ENCODE results near the gene USH2A.
"Not testable (repeated sequence)": the region's sequence is repeated elsewhere in the genome, so short reads cannot be mapped to it uniquely, and the experiment has no call there.

Gene USH2A

GRCh38 chr1:216387782-216388181, 35.5 kb downstream of the USH2A start:
- H3K27ac ChIP-seq (ENCODE audit: low read depth, low read length), result no peak overlapping the region
- H3K27me3 ChIP-seq (ENCODE audit: control insufficient read depth, insufficient read depth, low read length), result no peaks in the 10 kb centered on the region
- no peak overlapping the region for H3K9ac ChIP-seq (ENCODE audit: low read length)
- H3K4me3 ChIP-seq (ENCODE audit: low read length), result no peak overlapping the region
- no peaks in the 10 kb centered on the region for H3K4me1 ChIP-seq (ENCODE audit: control insufficient read depth, insufficient read depth, low read length)
- no peaks in the 10 kb centered on the region for H3K36me3 ChIP-seq (ENCODE audit: control insufficient read depth, insufficient read depth, low read length)

- H3K4me3 ChIP-seq (ENCODE audit: low read length), result no peak overlapping the region
- H3K27me3 ChIP-seq (ENCODE audit: control insufficient read depth, insufficient read depth, low read length), result no peaks in the 10 kb centered on the region
- no peaks in the 10 kb centered on the region for H3K36me3 ChIP-seq (ENCODE audit: control insufficient read depth, insufficient read depth, low read length)
- H3K4me1 ChIP-seq (ENCODE audit: control insufficient read depth, insufficient read depth, low read length), result no peaks in the 10 kb centered on the region
- no peak overlapping the region for H3K9ac ChIP-seq (ENCODE audit: low read length)
- H3K27ac ChIP-seq (ENCODE audit: low read depth, low read length), result no peak overlapping the region
Observed at GRCh38 chr1:216379441-216379840, 43.8 kb downstream of the USH2A start.

- Histone ChIP-seq H3K9ac (ENCODE audit: low read length) (no peak overlapping the region), H3K4me3 (ENCODE audit: low read length) (no peak overlapping the region), H3K36me3 (ENCODE audit: control insufficient read depth, insufficient read depth, low read length) (no peaks in the 10 kb centered on the region), H3K4me1 (ENCODE audit: control insufficient read depth, insufficient read depth, low read length) (no peaks in the 10 kb centered on the region), H3K27ac (ENCODE audit: low read depth, low read length) (no peak overlapping the region), H3K27me3 (ENCODE audit: control insufficient read depth, insufficient read depth, low read length) (no peaks in the 10 kb centered on the region)
Observed at GRCh38 chr1:216368249-216368648, 55.0 kb downstream of the USH2A start.

GRCh38 chr1:216366979-216367378, 56.3 kb downstream of the USH2A start:
- no peak overlapping the region for H3K9ac ChIP-seq (ENCODE audit: low read length)
- H3K27ac ChIP-seq (ENCODE audit: low read depth, low read length), result no peak overlapping the region
- no peaks in the 10 kb centered on the region for H3K36me3 ChIP-seq (ENCODE audit: control insufficient read depth, insufficient read depth, low read length)
- H3K4me3 ChIP-seq (ENCODE audit: low read length), result no peak overlapping the region
- no peaks in the 10 kb centered on the region for H3K27me3 ChIP-seq (ENCODE audit: control insufficient read depth, insufficient read depth, low read length)
- H3K4me1 ChIP-seq (ENCODE audit: control insufficient read depth, insufficient read depth, low read length), result no peaks in the 10 kb centered on the region

- Histone ChIP-seq H3K4me1 (ENCODE audit: control insufficient read depth, insufficient read depth, low read length) (no peaks in the 10 kb centered on the region), H3K9ac (ENCODE audit: low read length) (no peak overlapping the region), H3K36me3 (ENCODE audit: control insufficient read depth, insufficient read depth, low read length) (no peaks in the 10 kb centered on the region), H3K27me3 (ENCODE audit: control insufficient read depth, insufficient read depth, low read length) (no peaks in the 10 kb centered on the region), H3K27ac (ENCODE audit: low read depth, low read length) (no peak overlapping the region), H3K4me3 (ENCODE audit: low read length) (no peak overlapping the region)
Observed at GRCh38 chr1:216356945-216357344, 66.3 kb downstream of the USH2A start.

GRCh38 chr1:216350186-216350585, 73.1 kb downstream of the USH2A start:
- H3K4me1 ChIP-seq (ENCODE audit: control insufficient read depth, insufficient read depth, low read length), result no peaks in the 10 kb centered on the region
- no peak overlapping the region for H3K9ac ChIP-seq (ENCODE audit: low read length)
- no peak overlapping the region for H3K27ac ChIP-seq (ENCODE audit: low read depth, low read length)
- H3K36me3 ChIP-seq (ENCODE audit: control insufficient read depth, insufficient read depth, low read length), result no peaks in the 10 kb centered on the region
- H3K4me3 ChIP-seq (ENCODE audit: low read length), result no peak overlapping the region
- no peaks in the 10 kb centered on the region for H3K27me3 ChIP-seq (ENCODE audit: control insufficient read depth, insufficient read depth, low read length)

- Histone ChIP-seq H3K9ac (ENCODE audit: low read length) (no peak overlapping the region), H3K27me3 (ENCODE audit: control insufficient read depth, insufficient read depth, low read length) (no peaks in the 10 kb centered on the region), H3K4me3 (ENCODE audit: low read length) (no peak overlapping the region), H3K4me1 (ENCODE audit: control insufficient read depth, insufficient read depth, low read length) (no peaks in the 10 kb centered on the region), H3K27ac (ENCODE audit: low read depth, low read length) (no peak overlapping the region), H3K36me3 (ENCODE audit: control insufficient read depth, insufficient read depth, low read length) (no peaks in the 10 kb centered on the region)
Observed at GRCh38 chr1:216346526-216346925, 76.7 kb downstream of the USH2A start.

GRCh38 chr1:216340542-216340941, 82.7 kb downstream of the USH2A start:
- not testable (repeated sequence) for H3K27me3 ChIP-seq (ENCODE audit: control insufficient read depth, insufficient read depth, low read length); H3K4me3 ChIP-seq (ENCODE audit: low read length); H3K36me3 ChIP-seq (ENCODE audit: control insufficient read depth, insufficient read depth, low read length); H3K4me1 ChIP-seq (ENCODE audit: control insufficient read depth, insufficient read depth, low read length); H3K27ac ChIP-seq (ENCODE audit: low read depth, low read length); H3K9ac ChIP-seq (ENCODE audit: low read length)

- Histone ChIP-seq H3K27ac (ENCODE audit: low read depth, low read length) (no peak overlapping the region), H3K4me3 (ENCODE audit: low read length) (no peak overlapping the region), H3K4me1 (ENCODE audit: control insufficient read depth, insufficient read depth, low read length) (no peaks in the 10 kb centered on the region), H3K36me3 (ENCODE audit: control insufficient read depth, insufficient read depth, low read length) (no peaks in the 10 kb centered on the region), H3K9ac (ENCODE audit: low read length) (no peak overlapping the region), H3K27me3 (ENCODE audit: control insufficient read depth, insufficient read depth, low read length) (no peaks in the 10 kb centered on the region)
Observed at GRCh38 chr1:216332462-216332861, 90.8 kb downstream of the USH2A start.

- H3K9ac ChIP-seq (ENCODE audit: low read length), result no peak overlapping the region
- H3K4me1 ChIP-seq (ENCODE audit: control insufficient read depth, insufficient read depth, low read length), result no peaks in the 10 kb centered on the region
- no peaks in the 10 kb centered on the region for H3K36me3 ChIP-seq (ENCODE audit: control insufficient read depth, insufficient read depth, low read length)
- no peaks in the 10 kb centered on the region for H3K27me3 ChIP-seq (ENCODE audit: control insufficient read depth, insufficient read depth, low read length)
- H3K27ac ChIP-seq (ENCODE audit: low read depth, low read length), result no peak overlapping the region
- no peak overlapping the region for H3K4me3 ChIP-seq (ENCODE audit: low read length)
Observed at GRCh38 chr1:216332003-216332402, 91.2 kb downstream of the USH2A start.

- Histone ChIP-seq H3K4me3 (ENCODE audit: low read length) (no peak overlapping the region), H3K27me3 (ENCODE audit: control insufficient read depth, insufficient read depth, low read length) (no peaks in the 10 kb centered on the region), H3K9ac (ENCODE audit: low read length) (no peak overlapping the region), H3K4me1 (ENCODE audit: control insufficient read depth, insufficient read depth, low read length) (no peaks in the 10 kb centered on the region), H3K27ac (ENCODE audit: low read depth, low read length) (no peak overlapping the region), H3K36me3 (ENCODE audit: control insufficient read depth, insufficient read depth, low read length) (no peaks in the 10 kb centered on the region)
Observed at GRCh38 chr1:216331211-216331610, 92.0 kb downstream of the USH2A start.

GRCh38 chr1:216330262-216330661, 93.0 kb downstream of the USH2A start:
- no peaks in the 10 kb centered on the region for H3K27me3 ChIP-seq (ENCODE audit: control insufficient read depth, insufficient read depth, low read length)
- H3K36me3 ChIP-seq (ENCODE audit: control insufficient read depth, insufficient read depth, low read length), result no peaks in the 10 kb centered on the region
- H3K27ac ChIP-seq (ENCODE audit: low read depth, low read length), result no peak overlapping the region
- H3K4me3 ChIP-seq (ENCODE audit: low read length), result no peak overlapping the region
- no peaks in the 10 kb centered on the region for H3K4me1 ChIP-seq (ENCODE audit: control insufficient read depth, insufficient read depth, low read length)
- no peak overlapping the region for H3K9ac ChIP-seq (ENCODE audit: low read length)

- Histone ChIP-seq H3K27me3 (ENCODE audit: control insufficient read depth, insufficient read depth, low read length) (no peaks in the 10 kb centered on the region), H3K36me3 (ENCODE audit: control insufficient read depth, insufficient read depth, low read length) (no peaks in the 10 kb centered on the region), H3K27ac (ENCODE audit: low read depth, low read length) (no peak overlapping the region), H3K4me1 (ENCODE audit: control insufficient read depth, insufficient read depth, low read length) (no peaks in the 10 kb centered on the region), H3K9ac (ENCODE audit: low read length) (no peak overlapping the region), H3K4me3 (ENCODE audit: low read length) (no peak overlapping the region)
Observed at GRCh38 chr1:216325946-216326345, 97.3 kb downstream of the USH2A start.

All from rectal smooth muscle tissue (tissue), 1 donor.